Esophagus muscularis mucosa (tissue), 4 donors: Measurements from ENCODE around the gene FAM124B. TPM values are rescaled to one million over a fixed set of nuclear protein-coding genes. Genes with fewer than 3 reads are reported as not detected.
A peak's percentile ranks its signal among the peaks of the same experiment; 100 is the strongest.

Experiments
- DNase-seq: peaks from one replicate; pipeline ENCODE4 v3.0.0-alpha.2; 2017; ENCODE audit errors: extremely low spot score
- H3K27ac ChIP-seq, 4 donors: fragments of 200-600 bp; sonication (generic); replicated peaks in 1 of 4; 1 replicate in 3 of 4; 2 replicates in 1 of 4; pipeline ENCODE4 v1.5.1; 2016 to 2019; ENCODE audit warnings: mild to moderate bottlenecking in 1 of 4
- H3K27me3 ChIP-seq, 4 donors: fragments of 200-600 bp; sonication (generic); one replicate each; pipeline versions ENCODE4 v1.5.1 to v1.6.0; 2016 to 2019
- H3K36me3 ChIP-seq, 4 donors: fragments of 200-600 bp; sonication (generic); one replicate each; pipeline ENCODE4 v1.5.1; 2016 to 2019
- H3K4me1 ChIP-seq, 4 donors: fragments of 200-600 bp; sonication (generic); one replicate each; pipeline ENCODE4 v1.5.1; 2016 to 2019
- H3K4me3 ChIP-seq, 4 donors: fragments of 200-600 bp; sonication (generic); 1 replicate in 2 of 4; 2 replicates in 2 of 4; pipeline ENCODE4 v1.5.1; 2016 to 2019; ENCODE audit warnings: mild to moderate bottlenecking in 4 of 4, moderate library complexity in 1 of 4
- H3K9me3 ChIP-seq, 4 donors: fragments of 200-600 bp; sonication (generic); 1 replicate in 3 of 4; 2 replicates in 1 of 4; pipeline ENCODE4 v1.5.1; 2016 to 2019
- CTCF ChIP-seq, 3 experiments: fragments of 200-600 bp in 2 of 3; fragments of 450-650 bp in 1 of 3; sonication (generic) in 2 of 3; IDR thresholded peaks; one replicate each; pipeline ENCODE4 v1.5.1; 2017 to 2019; ENCODE audit warnings: antibody characterized with exemption in 3 of 3, mild to moderate bottlenecking in 2 of 3, moderate library complexity in 1 of 3
- EP300 ChIP-seq: sonication (generic); formaldehyde crosslinking; IDR thresholded peaks from one replicate; pipeline ENCODE4 v1.6.1; 2017; ENCODE audit warnings: antibody characterized with exemption
- POLR2A ChIP-seq: fragments of 450-650 bp; IDR thresholded peaks from one replicate; pipeline ENCODE4 v1.6.1; 2017; ENCODE audit warnings: antibody characterized with exemption, moderate library complexity, mild to moderate bottlenecking, low read depth
- POLR2AphosphoS5 ChIP-seq, 2 donors: sonication (generic); formaldehyde crosslinking; IDR thresholded peaks; one replicate each; pipeline ENCODE4 v1.6.1; 2017; ENCODE audit warnings: antibody characterized with exemption in 2 of 2
- WGBS: methylation state at CpG from one replicate; pipeline ENCODE4 v1.1.5; 2018; 5-methylcytosine and 5-hydroxymethylcytosine counted together
- intact Hi-C: fragments of 100-400 bp; cut with DNase I; formaldehyde crosslinking; loops from one replicate; pipeline ENCODE4 v1.15.1; 2023
- total RNA-seq, 4 donors: library from RNA; depleted of rRNA; stranded (reverse); fragments of >200 nt; gene quantifications; one replicate each; pipeline versions ENCODE4 v1.1.0 to v1.2.1, GENCODE V29; 2016

FAM124B gene
- total RNA-seq, 4 donors from 2014 or later = 2.3 to 6.2 (median 3.7) TPM

- peaks cover 0 to under 1% (median 0%) of the 10 kb centered on the region in 4 donors for H3K4me1 ChIP-seq
- no peak for DNase-seq
- no peak overlapping the region for H3K27ac ChIP-seq
- H3K27me3 ChIP-seq = peaks cover 0 to 4% (median 0%) of the 10 kb centered on the region in 4 donors
- peaks cover 0 to 6% (median 0%) of the 10 kb centered on the region in 4 donors for H3K9me3 ChIP-seq
- H3K36me3 ChIP-seq = no peaks in the 10 kb centered on the region
- TF ChIP-seq POLR2AphosphoS5 (IDR thresholded peaks at IDR 0.05) = no peak
- TF ChIP-seq POLR2A = no peak
- TF ChIP-seq EP300 = no peak
- no peak for TF ChIP-seq CTCF (IDR thresholded peaks at IDR 0.05)
- intact Hi-C loops = no loop called here
- no peak overlapping the region for H3K4me3 ChIP-seq
- no CpG with 5 or more reads among the region's 1 CpG for WGBS
Measured at GRCh38 chr2:224436634-224437033, 34.7 kb upstream of the FAM124B start.

- Histone ChIP-seq H3K27ac (no peak overlapping the region), H3K4me1 (no peaks in the 10 kb centered on the region), H3K27me3 (no peaks in the 10 kb centered on the region), H3K36me3 (no peaks in the 10 kb centered on the region), H3K9me3 (peaks cover 0 to 6% (median 0%) of the 10 kb centered on the region in 4 donors), H3K4me3 (no peak overlapping the region)
- intact Hi-C loops = no loop called here
- no peak for DNase-seq
- TF ChIP-seq POLR2A = no peak
- WGBS = 78% methylated on average over 4 of the region's 4 CpGs
Measured at GRCh38 chr2:224434618-224435017, 32.7 kb upstream of the FAM124B start.

GRCh38 chr2:224433442-224433841 is 31.5 kb upstream of the FAM124B start:
- Histone ChIP-seq H3K4me3 (no peak overlapping the region), H3K36me3 (no peaks in the 10 kb centered on the region), H3K27me3 (no peaks in the 10 kb centered on the region), H3K4me1 (no peaks in the 10 kb centered on the region), H3K9me3 (peaks cover 0 to 4% (median 0%) of the 10 kb centered on the region in 4 donors), H3K27ac (no peak overlapping the region)
- TF ChIP-seq POLR2A (no peak), EP300 (no peak), CTCF (IDR thresholded peaks at IDR 0.05) (no peak), POLR2AphosphoS5 (IDR thresholded peaks at IDR 0.05) (no peak)
- intact Hi-C loops = no loop called here
- WGBS = 70% methylated on average over 10 of the region's 10 CpGs
- peak; percentile 82 for DNase-seq

- intact Hi-C loops = no loop called here
- 87% methylated on average over 6 of the region's 6 CpGs for WGBS
- H3K27ac ChIP-seq = no peak overlapping the region
- H3K36me3 ChIP-seq = no peaks in the 10 kb centered on the region
- no peaks in the 10 kb centered on the region for H3K27me3 ChIP-seq
- no peak overlapping the region for H3K4me3 ChIP-seq
- no peaks in the 10 kb centered on the region for H3K9me3 ChIP-seq
- H3K4me1 ChIP-seq = no peaks in the 10 kb centered on the region
- no peak for TF ChIP-seq CTCF (IDR thresholded peaks at IDR 0.05)
- TF ChIP-seq POLR2AphosphoS5 (IDR thresholded peaks at IDR 0.05) = no peak
- TF ChIP-seq POLR2A = no peak
- TF ChIP-seq EP300 = no peak
- DNase-seq = peak; percentile 85
Measured at GRCh38 chr2:224432003-224432579, 30.2 kb upstream of the FAM124B start.

GRCh38 chr2:224429441-224429810 is 27.5 kb upstream of the FAM124B start:
- DNase-seq = peak; percentile 50
- Histone ChIP-seq H3K27ac (no peak overlapping the region), H3K4me1 (no peaks in the 10 kb centered on the region), H3K36me3 (no peaks in the 10 kb centered on the region), H3K9me3 (no peaks in the 10 kb centered on the region), H3K27me3 (no peaks in the 10 kb centered on the region), H3K4me3 (no peak overlapping the region)
- 88% methylated on average over 2 of the region's 2 CpGs for WGBS
- intact Hi-C loops = no loop called here
- no peak for TF ChIP-seq EP300
- TF ChIP-seq POLR2AphosphoS5 (IDR thresholded peaks at IDR 0.05) = no peak
- TF ChIP-seq CTCF (IDR thresholded peaks at IDR 0.05) = no peak
- TF ChIP-seq POLR2A = no peak
